ENCODE results near the gene TBX22.
"Not testable (repeated sequence)": the region's sequence is repeated elsewhere in the genome, so short reads cannot be mapped to it uniquely, and the experiment has no call there.

The TBX22 gene

GRCh38 chrX:80014141-80014940 lies at the start of gene TBX22:
Gene TBX22, plus strand, starts transcription at chrX:80014753. Its CDS starts 7,517 bp downstream, at chrX:80022270.
- no peak for DNase-seq (ENCODE audit: low read depth in 2 of 3, low spot score in 2 of 3)

GRCh38 chrX:79975605-79976004 lies 38.9 kb upstream of the TBX22 start:
- no peak for DNase-seq (ENCODE audit: low read depth in 2 of 3, low spot score in 2 of 3)

DNA sequence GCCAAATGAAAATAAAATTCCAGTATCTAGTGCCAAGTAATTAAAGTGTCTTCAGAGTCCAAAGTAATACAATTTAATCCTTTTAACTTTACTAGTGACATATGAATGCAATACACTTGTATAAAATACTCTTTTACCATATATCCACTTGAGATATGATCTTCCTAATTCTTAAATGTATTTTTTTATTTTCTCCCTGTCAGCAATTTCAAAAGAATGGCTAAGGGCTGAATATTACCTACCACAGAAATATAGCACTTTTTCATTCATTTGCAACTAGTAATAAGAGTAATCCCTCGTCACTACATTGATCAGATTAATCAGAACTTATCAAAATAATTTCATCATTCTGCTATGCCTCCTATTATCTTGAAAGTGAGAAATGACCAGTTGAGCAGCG lies 10.1 kb upstream of the TBX22 start:
- no peak for DNase-seq (ENCODE audit: low read depth in 2 of 3, low spot score in 2 of 3)

DNA sequence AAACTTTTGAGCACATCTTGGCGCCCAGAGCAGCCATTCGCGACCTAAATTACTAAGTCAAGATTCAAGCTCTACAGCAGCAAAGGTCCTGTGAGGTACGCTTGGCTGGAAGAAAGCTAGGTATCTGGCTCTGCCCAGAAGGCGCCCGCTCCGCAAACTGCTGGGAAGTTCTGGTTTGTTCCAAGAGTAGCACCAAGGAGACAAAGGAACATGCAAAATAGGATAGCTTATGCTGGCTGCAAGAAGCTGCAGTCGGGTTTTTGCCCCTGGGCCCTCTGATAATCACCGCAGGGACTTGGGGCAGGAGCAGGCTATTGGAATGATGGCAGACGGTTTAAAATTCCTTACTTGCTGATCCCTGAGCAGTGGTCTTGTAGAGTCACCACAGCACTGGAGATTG lies 3.0 kb upstream of the TBX22 start:
- DNase-seq (ENCODE audit: low read depth in 2 of 3, low spot score in 2 of 3), result no peak

- no peak for DNase-seq (ENCODE audit: low read depth in 2 of 3, low spot score in 2 of 3)
These were observed 1.6 kb downstream of the TBX22 start for GRCh38 chrX:80016182-80016581.

DNA sequence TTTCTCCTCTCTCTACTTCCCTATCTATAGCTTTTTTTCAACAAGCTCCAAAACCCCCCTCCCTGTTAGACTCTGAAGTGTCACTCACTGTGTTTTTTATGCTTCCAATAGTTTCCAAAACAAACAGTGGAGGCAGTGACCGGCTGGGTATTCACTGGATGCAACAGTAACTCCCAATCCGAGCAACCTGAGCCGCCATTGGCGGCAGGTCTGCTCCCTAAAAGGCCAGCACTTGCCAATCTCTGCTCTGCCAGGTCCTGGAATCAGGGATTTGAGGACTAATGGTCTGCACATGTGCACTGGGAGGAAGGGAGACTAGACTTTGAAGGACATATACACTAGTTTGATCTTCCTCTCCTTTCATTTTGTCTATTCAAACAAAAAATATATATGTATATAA lies 7.1 kb downstream of the TBX22 start:
- DNase-seq (ENCODE audit: low read depth in 2 of 3, low spot score in 2 of 3), result no peak

DNA sequence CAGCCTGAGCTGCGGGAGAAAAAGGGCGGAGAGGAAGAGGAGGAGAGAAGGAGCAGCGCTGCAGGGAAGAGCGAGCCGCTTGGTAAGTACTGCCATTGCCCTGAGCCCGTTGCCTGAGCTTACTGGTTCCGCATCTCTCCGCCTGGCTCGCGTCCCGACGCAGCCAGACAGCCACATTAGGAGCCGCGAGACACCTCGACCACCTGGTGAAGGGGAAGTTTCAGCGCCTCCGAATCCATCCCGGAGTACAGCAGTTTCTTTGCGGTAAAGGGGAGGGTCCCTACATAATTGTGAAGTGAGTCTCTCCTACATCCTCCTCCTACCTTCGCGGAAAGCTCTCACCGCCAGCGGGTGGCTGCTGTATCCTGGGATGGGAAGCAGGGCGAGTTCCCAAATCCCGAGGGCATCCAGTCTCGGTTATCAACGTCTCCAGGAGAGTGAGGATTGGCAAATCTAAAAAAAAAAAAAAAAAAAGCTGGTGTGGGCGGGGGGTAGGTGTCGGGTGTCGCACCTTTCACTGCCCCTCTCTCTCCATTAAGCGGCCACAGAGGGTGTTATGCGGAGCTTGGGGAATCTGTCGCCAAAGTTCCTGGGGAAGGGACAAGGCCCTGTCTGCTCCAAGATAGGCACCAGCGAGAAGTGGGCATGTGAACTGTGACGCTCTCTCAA lies 7.9 kb downstream of the TBX22 start:
- DNase-seq (ENCODE audit: low read depth in 2 of 3, low spot score in 2 of 3), result no peak

DNA sequence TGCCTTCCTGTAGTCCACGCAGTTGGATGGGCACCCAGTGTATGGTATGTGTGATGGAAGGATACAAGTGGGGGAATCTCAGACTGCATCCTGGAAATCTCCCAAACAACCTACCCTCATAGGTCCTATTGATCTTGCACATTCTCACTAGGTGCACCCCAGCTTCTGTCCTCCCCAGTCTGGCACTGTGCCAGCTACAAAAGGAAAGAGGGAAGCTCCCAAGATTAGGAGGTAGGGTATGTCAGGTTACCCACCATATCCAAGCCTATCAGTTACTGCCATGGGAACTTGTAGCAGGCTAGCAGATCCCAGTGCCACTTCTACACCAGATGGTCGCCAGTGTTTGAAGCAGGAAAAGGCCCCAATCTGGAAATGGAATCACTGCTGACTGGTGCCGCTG lies 11.6 kb downstream of the TBX22 start:
- no peak for DNase-seq (ENCODE audit: low read depth in 2 of 3, low spot score in 2 of 3)

DNA sequence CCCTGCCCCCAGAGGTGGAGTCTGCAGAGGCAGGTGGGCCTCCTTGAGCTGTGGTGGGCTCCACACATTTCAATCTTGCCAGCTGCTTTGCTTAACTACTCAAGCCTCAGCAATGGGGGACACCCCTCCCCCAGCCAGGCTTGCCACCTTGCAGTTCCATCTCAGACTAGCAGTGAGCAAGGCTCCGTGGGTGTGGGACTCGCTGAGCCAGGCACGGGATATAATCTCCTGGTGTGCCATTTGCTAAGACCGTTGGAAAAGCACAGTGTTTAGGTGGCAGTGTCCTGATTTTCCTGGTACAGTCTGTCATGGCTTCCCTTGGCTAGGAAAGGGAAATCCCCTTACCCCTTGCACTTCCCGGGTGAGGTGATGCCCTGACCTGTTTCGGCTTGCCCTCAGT lies 51.6 kb downstream of the TBX22 start:
- DNase-seq (ENCODE audit: low read depth in 2 of 3, low spot score in 2 of 3), result not testable (repeated sequence)

DNA sequence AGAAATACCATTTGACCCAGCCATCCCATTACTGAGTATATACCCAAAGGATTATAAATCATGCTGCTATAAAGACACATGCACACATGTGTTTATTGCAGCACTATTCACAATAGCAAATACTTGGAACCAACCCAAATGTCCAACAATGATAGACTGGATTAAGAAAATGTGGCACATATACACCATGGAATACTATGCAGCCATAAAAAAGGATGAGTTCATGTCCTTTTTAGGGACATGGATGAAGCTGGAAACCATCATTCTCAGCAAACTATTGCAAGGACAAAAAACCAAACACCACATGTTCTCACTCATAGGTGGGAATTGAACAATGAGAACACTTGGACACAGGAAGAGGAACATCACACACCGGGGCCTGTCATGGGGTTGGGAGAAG lies 61.1 kb downstream of the TBX22 start:
- not testable (repeated sequence) for DNase-seq (ENCODE audit: low read depth in 2 of 3, low spot score in 2 of 3)
